ENCODE results near the gene ATP8A2.
"Not testable (repeated sequence)": the region's sequence is repeated elsewhere in the genome, so short reads cannot be mapped to it uniquely, and the experiment has no call there.

The ATP8A2 gene

GRCh38 chr13:25772534-25772933, 400.8 kb downstream of the ATP8A2 start:
- DNase-seq = not testable (repeated sequence)

- DNase-seq = not testable (repeated sequence)
Measured at GRCh38 chr13:25774056-25774455, 402.3 kb downstream of the ATP8A2 start.

- DNase-seq = no peak
Measured at GRCh38 chr13:25775275-25775674, 403.5 kb downstream of the ATP8A2 start.

GRCh38 chr13:25775986-25776385, 404.2 kb downstream of the ATP8A2 start:
- no peak for DNase-seq

GRCh38 chr13:25776722-25777121, 404.9 kb downstream of the ATP8A2 start:
- DNase-seq = no peak

- no peak for DNase-seq
Measured at GRCh38 chr13:25777509-25777908, 405.7 kb downstream of the ATP8A2 start.

- DNase-seq = no peak
Measured at GRCh38 chr13:25778365-25778764, 406.6 kb downstream of the ATP8A2 start.

GRCh38 chr13:25778808-25779305, 407.1 kb downstream of the ATP8A2 start:
- DNase-seq = no peak

- no peak for DNase-seq
Measured at GRCh38 chr13:25783076-25783475, 411.3 kb downstream of the ATP8A2 start.

GRCh38 chr13:25783601-25784024, 411.8 kb downstream of the ATP8A2 start:
- no peak for DNase-seq

GRCh38 chr13:25784119-25784518, 412.3 kb downstream of the ATP8A2 start:
- DNase-seq = no peak

- not testable (repeated sequence) for DNase-seq
Measured at GRCh38 chr13:25790137-25790536, 418.4 kb downstream of the ATP8A2 start.

- no peak for DNase-seq
Measured at GRCh38 chr13:25795277-25795676, 423.5 kb downstream of the ATP8A2 start.

GRCh38 chr13:25796474-25796873, 424.7 kb downstream of the ATP8A2 start:
- no peak for DNase-seq

- no peak for DNase-seq
Measured at GRCh38 chr13:25798998-25799397, 427.2 kb downstream of the ATP8A2 start.

- DNase-seq = no peak
Measured at GRCh38 chr13:25800523-25800922, 428.7 kb downstream of the ATP8A2 start.

- no peak for DNase-seq
Measured at GRCh38 chr13:25802579-25802978, 430.8 kb downstream of the ATP8A2 start.

- DNase-seq = no peak
Measured at GRCh38 chr13:25803641-25804040, 431.9 kb downstream of the ATP8A2 start.

- no peak for DNase-seq
Measured at GRCh38 chr13:25806264-25806974, 434.6 kb downstream of the ATP8A2 start.

GRCh38 chr13:25807562-25807961, 435.8 kb downstream of the ATP8A2 start:
- DNase-seq = no peak

- DNase-seq = no peak
Measured at GRCh38 chr13:25811506-25811905, 439.7 kb downstream of the ATP8A2 start.

- no peak for DNase-seq
Measured at GRCh38 chr13:25816239-25816638, 444.5 kb downstream of the ATP8A2 start.

- DNase-seq = no peak
Measured at GRCh38 chr13:25819856-25820530, 448.2 kb downstream of the ATP8A2 start.

GRCh38 chr13:25821776-25822175, 450.0 kb downstream of the ATP8A2 start:
- no peak for DNase-seq
